Right atrium auricular region (tissue), 2 donors: Measurements from ENCODE around the gene IFNB1. TPM values are rescaled to one million over a fixed set of nuclear protein-coding genes. Genes with fewer than 3 reads are reported as not detected.

Experiments
- DNase-seq: peaks from one replicate; pipeline ENCODE4 v3.0.0-alpha.2; 2019; ENCODE audit warnings: low spot score
- H3K27ac ChIP-seq, 2 donors: fragments of 200-600 bp; sonication (generic); 1 replicate in 1 of 2; 2 replicates in 1 of 2; pipeline ENCODE4 v1.5.1; 2016 to 2019
- H3K27me3 ChIP-seq, 2 donors: fragments of 200-600 bp; sonication (generic); one replicate each; pipeline versions ENCODE4 v1.5.1 to v1.6.0; 2017 to 2019
- H3K36me3 ChIP-seq: fragments of 200-600 bp; sonication (generic); one replicate; pipeline ENCODE4 v1.5.1; 2016
- H3K4me1 ChIP-seq, 2 donors: fragments of 200-600 bp; sonication (generic); one replicate each; pipeline versions ENCODE4 v1.5.1 to v1.6.0; 2017 to 2019
- H3K4me3 ChIP-seq, 2 donors: fragments of 200-600 bp; sonication (generic); 1 replicate in 1 of 2; 2 replicates in 1 of 2; pipeline ENCODE4 v1.5.1; 2017 to 2019; ENCODE audit warnings: mild to moderate bottlenecking in 1 of 2, moderate library complexity in 1 of 2
- H3K9me3 ChIP-seq, 2 donors: fragments of 200-600 bp; sonication (generic); one replicate each; pipeline ENCODE4 v1.5.1; 2019
- CTCF ChIP-seq, 2 donors: fragments of 200-600 bp; sonication (generic); IDR thresholded peaks; one replicate each; pipeline ENCODE4 v1.5.1; 2019; ENCODE audit warnings: antibody characterized with exemption in 2 of 2
- total RNA-seq, 2 donors: library from RNA; depleted of rRNA; stranded (reverse); fragments of >200 nt; gene quantifications; one replicate each; pipeline ENCODE4 v1.1.0, GENCODE V29; 2016

Gene IFNB1
- total RNA-seq, 2 donors from 2014 or later = not detected

GRCh38 chr9:21030389-21031035 lies 47.2 kb downstream of the IFNB1 start:
- DNase-seq = no peak
- no peaks in the 10 kb centered on the region for H3K36me3 ChIP-seq
- no peaks in the 10 kb centered on the region for H3K27me3 ChIP-seq
- H3K27ac ChIP-seq = peak overlapping the region; percentile 64 to 67
- H3K4me1 ChIP-seq = peaks cover 0 to 13% of the 10 kb centered on the region in 2 donors
- no peaks in the 10 kb centered on the region for H3K9me3 ChIP-seq
- TF ChIP-seq CTCF (IDR thresholded peaks at IDR 0.05) = no peak
- H3K4me3 ChIP-seq = peak overlapping the region; percentile 52 to 62

DNA sequence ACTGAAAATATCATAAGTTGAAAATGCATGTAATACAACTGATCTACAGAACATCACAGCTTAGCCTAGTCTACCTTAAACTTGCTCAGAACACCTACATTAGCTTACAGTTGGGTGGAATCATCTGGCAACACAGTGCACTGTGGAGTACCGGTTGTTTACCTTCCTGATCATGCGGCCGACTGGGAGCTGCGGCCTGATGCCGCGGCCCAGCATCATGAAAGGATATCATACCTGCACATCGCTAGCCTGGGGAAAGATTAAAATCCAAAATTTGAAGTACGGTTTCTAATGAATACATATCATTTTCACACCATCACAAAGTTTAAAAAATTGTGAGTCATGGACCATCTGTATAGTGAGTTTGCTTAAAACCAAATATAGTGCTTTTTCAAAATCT lies 48.1 kb downstream of the IFNB1 start:
- Histone ChIP-seq H3K27me3 (no peaks in the 10 kb centered on the region), H3K4me1 (peaks cover 0 to 13% of the 10 kb centered on the region in 2 donors), H3K4me3 (no peak overlapping the region), H3K9me3 (no peaks in the 10 kb centered on the region), H3K36me3 (no peaks in the 10 kb centered on the region), H3K27ac (no peak overlapping the region)
- TF ChIP-seq CTCF (IDR thresholded peaks at IDR 0.05) = no peak
- no peak for DNase-seq

DNA sequence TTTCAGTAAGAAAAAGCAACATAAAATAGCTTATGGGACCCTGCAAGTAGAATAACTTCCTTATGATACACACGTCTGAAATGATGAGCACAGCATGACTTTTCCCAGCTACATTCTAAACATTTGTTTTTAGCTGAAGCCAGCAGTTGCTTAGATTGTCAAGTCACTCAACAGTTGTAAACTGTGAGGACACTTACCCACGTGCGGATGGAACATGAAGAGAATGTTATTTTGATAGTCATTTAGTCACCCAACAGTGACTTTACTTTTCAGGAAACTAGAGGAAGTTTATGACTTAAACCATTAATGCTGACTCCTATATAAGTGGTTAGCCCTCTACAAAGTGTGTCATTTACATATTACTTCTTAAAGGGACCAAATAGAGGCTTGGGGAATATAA lies 49.3 kb downstream of the IFNB1 start:
- no peak for DNase-seq
- no peak for TF ChIP-seq CTCF (IDR thresholded peaks at IDR 0.05)
- Histone ChIP-seq H3K4me1 (peaks cover 0 to 13% of the 10 kb centered on the region in 2 donors), H3K27ac (no peak overlapping the region), H3K9me3 (no peaks in the 10 kb centered on the region), H3K36me3 (no peaks in the 10 kb centered on the region), H3K27me3 (no peaks in the 10 kb centered on the region), H3K4me3 (no peak overlapping the region)

DNA sequence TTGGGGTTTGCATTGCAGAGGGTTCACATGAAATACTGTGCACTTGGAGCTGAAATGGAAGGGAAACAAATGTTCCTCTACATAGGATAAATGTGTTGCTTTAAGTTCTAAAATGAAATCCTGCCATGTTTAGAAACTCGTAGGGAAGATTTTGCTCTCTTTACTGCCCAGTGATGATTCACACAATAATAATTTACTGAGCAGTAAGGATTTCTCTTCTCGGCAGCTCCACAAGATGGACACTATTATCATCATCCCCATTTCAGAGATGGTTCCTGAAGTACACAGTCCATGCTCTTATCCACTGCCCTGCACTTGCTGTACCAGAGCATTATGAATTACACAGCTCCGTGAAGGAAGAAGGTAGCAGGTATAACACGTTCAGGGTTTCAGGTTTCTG lies 50.4 kb downstream of the IFNB1 start:
- Histone ChIP-seq H3K36me3 (no peaks in the 10 kb centered on the region), H3K4me1 (peaks cover 0 to 13% of the 10 kb centered on the region in 2 donors), H3K9me3 (no peaks in the 10 kb centered on the region), H3K27me3 (no peaks in the 10 kb centered on the region), H3K4me3 (no peak overlapping the region), H3K27ac (no peak overlapping the region)
- no peak for TF ChIP-seq CTCF (IDR thresholded peaks at IDR 0.05)
- no peak for DNase-seq

Other genes starting within 250 kb of the IFNB1 start
- 1 to 10 TPM in 1 of 2 donors, under 1 TPM in 1; 0.82 to 1.7 TPM for gene HACD4, start 46.3 kb downstream of the IFNB1 start, total RNA-seq
- gene IFNW1, start 63.9 kb upstream of the IFNB1 start, total RNA-seq = not detected
- gene IFNA21, start 88.7 kb upstream of the IFNB1 start, total RNA-seq = not detected
- not detected for gene IFNA4, start 109.6 kb upstream of the IFNB1 start, total RNA-seq
- not detected for gene IFNA7, start 124.3 kb upstream of the IFNB1 start, total RNA-seq
- not detected for gene IFNA10, start 129.2 kb upstream of the IFNB1 start, total RNA-seq
- gene IFNA16, start 139.4 kb upstream of the IFNB1 start, total RNA-seq = not detected
- gene IFNA17, start 150.3 kb upstream of the IFNB1 start, total RNA-seq = not detected
- gene IFNA14, start 162.1 kb upstream of the IFNB1 start, total RNA-seq = not detected
- not detected for gene IFNA5, start 227.4 kb upstream of the IFNB1 start, total RNA-seq